Nucleus accumbens (tissue), 56 donors: ENCODE results near the gene GRB14.
A peak's percentile ranks its signal among the peaks of the same experiment; 100 is the strongest.
"Not testable (repeated sequence)": the region's sequence is repeated elsewhere in the genome, so short reads cannot be mapped to it uniquely, and the experiment has no call there.

Experiments
- DNase-seq, 56 donors: peaks; one replicate each; lab custom pipeline; 2025; lab: John Stamatoyannopoulos, UW

Gene GRB14

GRCh38 chr2:164560902-164561301 is 60.4 kb downstream of the GRB14 start:
- DNase-seq: no peak

- DNase-seq: no peak
Measured at GRCh38 chr2:164560181-164560792, 61.0 kb downstream of the GRB14 start.

GRCh38 chr2:164558450-164558849 is 62.8 kb downstream of the GRB14 start:
- DNase-seq: no peak

- no peak for DNase-seq
Measured at GRCh38 chr2:164554487-164554886, 66.8 kb downstream of the GRB14 start.

- DNase-seq: no peak
Measured at GRCh38 chr2:164551519-164551918, 69.8 kb downstream of the GRB14 start.

- not testable (repeated sequence) for DNase-seq
Measured at GRCh38 chr2:164549705-164550104, 71.6 kb downstream of the GRB14 start.

- DNase-seq: no peak
Measured at GRCh38 chr2:164545484-164545883, 75.8 kb downstream of the GRB14 start.

- DNase-seq: no peak
Measured at GRCh38 chr2:164542581-164543021, 78.7 kb downstream of the GRB14 start.

- DNase-seq: peak in 8 of 56 donors; percentile 0 to 19 (median 3)
Measured at GRCh38 chr2:164538240-164538866, 82.9 kb downstream of the GRB14 start.

GRCh38 chr2:164535280-164536025 is 85.8 kb downstream of the GRB14 start:
- DNase-seq: no peak

- no peak for DNase-seq
Measured at GRCh38 chr2:164530464-164530863, 90.8 kb downstream of the GRB14 start.

GRCh38 chr2:164523726-164524125 is 97.6 kb downstream of the GRB14 start:
- no peak for DNase-seq

- no peak for DNase-seq
Measured at GRCh38 chr2:164523009-164523408, 98.3 kb downstream of the GRB14 start.

GRCh38 chr2:164522561-164522981 is 98.7 kb downstream of the GRB14 start:
- DNase-seq: no peak

GRCh38 chr2:164515734-164516133 is 105.5 kb downstream of the GRB14 start:
- no peak for DNase-seq

GRCh38 chr2:164515030-164515429 is 106.3 kb downstream of the GRB14 start:
- no peak for DNase-seq

- DNase-seq: no peak
Measured at GRCh38 chr2:164514491-164514890, 106.8 kb downstream of the GRB14 start.

GRCh38 chr2:164512871-164513270 is 108.4 kb downstream of the GRB14 start:
- no peak for DNase-seq

GRCh38 chr2:164511738-164512137 is 109.5 kb downstream of the GRB14 start:
- no peak for DNase-seq

- DNase-seq: no peak
Measured at GRCh38 chr2:164510895-164511294, 110.4 kb downstream of the GRB14 start.

GRCh38 chr2:164509137-164509877 is 112.0 kb downstream of the GRB14 start:
- no peak for DNase-seq
